ENCODE results near the gene SEC11A. TPM values are rescaled to one million over a fixed set of nuclear protein-coding genes. Genes with fewer than 3 reads are reported as not detected.

The SEC11A gene
- polyA plus RNA-seq, 1 donor from 2014 or later: 158 TPM

DNA sequence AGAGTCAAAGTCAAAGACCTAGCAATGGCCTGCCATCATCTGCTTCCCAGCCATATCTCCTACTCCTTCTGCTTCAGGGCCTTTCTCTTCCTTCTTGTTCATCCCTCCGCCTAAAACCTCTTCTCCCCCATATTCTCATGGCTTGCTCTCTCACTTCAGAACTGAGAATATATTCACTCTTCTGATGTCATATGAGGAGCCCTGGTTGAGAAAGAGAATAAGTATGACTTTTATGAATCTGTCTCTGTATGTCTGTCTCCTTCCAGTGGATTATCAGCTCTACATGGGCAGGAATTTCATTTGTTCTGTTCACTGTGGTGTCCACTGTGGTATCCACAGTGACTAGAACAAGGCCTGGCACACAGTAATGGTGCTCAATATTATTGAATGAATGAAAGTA lies 44.3 kb upstream of the SEC11A start:
- Histone ChIP-seq H3K36me3 (ENCODE audit: insufficient read depth, low read length) (no peaks in the 10 kb centered on the region), H3K9me2 (ENCODE audit: insufficient read depth, low read length) (no peaks in the 10 kb centered on the region), H3K4me2 (ENCODE audit: low read length) (no peak overlapping the region), H3F3A (ENCODE audit: insufficient read depth, low read length, poor library complexity, severe bottlenecking) (no peaks in the 10 kb centered on the region), H3K4me3 (ENCODE audit: low read length) (no peak overlapping the region), H3K9me3 (ENCODE audit: low read length) (no peaks in the 10 kb centered on the region), H3K9ac (ENCODE audit: low read length) (no peak overlapping the region), H3K27me3 (ENCODE audit: insufficient read depth, low read depth, low read length) (no peaks in the 10 kb centered on the region), H4K20me1 (ENCODE audit: insufficient read depth) (no peaks in the 10 kb centered on the region), H3K79me2 (replicated peaks; ENCODE audit: insufficient read depth, low read length) (peaks cover 50% of the 10 kb centered on the region), H2AFZ (ENCODE audit: low read depth, low read length) (no peak overlapping the region), H3K27ac (ENCODE audit: low read length) (no peak overlapping the region)
- TF ChIP-seq, protein P1, sequence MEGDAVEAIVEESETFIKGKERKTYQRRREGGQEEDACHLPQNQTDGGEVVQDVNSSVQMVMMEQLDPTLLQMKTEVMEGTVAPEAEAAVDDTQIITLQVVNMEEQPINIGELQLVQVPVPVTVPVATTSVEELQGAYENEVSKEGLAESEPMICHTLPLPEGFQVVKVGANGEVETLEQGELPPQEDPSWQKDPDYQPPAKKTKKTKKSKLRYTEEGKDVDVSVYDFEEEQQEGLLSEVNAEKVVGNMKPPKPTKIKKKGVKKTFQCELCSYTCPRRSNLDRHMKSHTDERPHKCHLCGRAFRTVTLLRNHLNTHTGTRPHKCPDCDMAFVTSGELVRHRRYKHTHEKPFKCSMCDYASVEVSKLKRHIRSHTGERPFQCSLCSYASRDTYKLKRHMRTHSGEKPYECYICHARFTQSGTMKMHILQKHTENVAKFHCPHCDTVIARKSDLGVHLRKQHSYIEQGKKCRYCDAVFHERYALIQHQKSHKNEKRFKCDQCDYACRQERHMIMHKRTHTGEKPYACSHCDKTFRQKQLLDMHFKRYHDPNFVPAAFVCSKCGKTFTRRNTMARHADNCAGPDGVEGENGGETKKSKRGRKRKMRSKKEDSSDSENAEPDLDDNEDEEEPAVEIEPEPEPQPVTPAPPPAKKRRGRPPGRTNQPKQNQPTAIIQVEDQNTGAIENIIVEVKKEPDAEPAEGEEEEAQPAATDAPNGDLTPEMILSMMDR (IDR thresholded peaks at IDR 0.05; ENCODE audit: poor library complexity, severe bottlenecking): no peak
- TF ChIP-seq POLR2AphosphoS5 (IDR thresholded peaks at IDR 0.05) (no peak), MXI1 (conservative IDR thresholded peaks at IDR 0.05; ENCODE audit: poor library complexity, severe bottlenecking) (no peak), EP300 (conservative IDR thresholded peaks at IDR 0.05; ENCODE audit: poor library complexity, severe bottlenecking) (no peak), EZH2 (IDR thresholded peaks at IDR 0.05; ENCODE audit: borderline replicate concordance, insufficient read depth, low read length, poor library complexity, severe bottlenecking) (no peak), SMC3 (conservative IDR thresholded peaks at IDR 0.05; ENCODE audit: poor library complexity) (no peak), RAD21 (conservative IDR thresholded peaks at IDR 0.05) (no peak), TAF1 (IDR thresholded peaks at IDR 0.05; ENCODE audit: low read depth) (no peak)
- TF ChIP-seq, protein P2, sequence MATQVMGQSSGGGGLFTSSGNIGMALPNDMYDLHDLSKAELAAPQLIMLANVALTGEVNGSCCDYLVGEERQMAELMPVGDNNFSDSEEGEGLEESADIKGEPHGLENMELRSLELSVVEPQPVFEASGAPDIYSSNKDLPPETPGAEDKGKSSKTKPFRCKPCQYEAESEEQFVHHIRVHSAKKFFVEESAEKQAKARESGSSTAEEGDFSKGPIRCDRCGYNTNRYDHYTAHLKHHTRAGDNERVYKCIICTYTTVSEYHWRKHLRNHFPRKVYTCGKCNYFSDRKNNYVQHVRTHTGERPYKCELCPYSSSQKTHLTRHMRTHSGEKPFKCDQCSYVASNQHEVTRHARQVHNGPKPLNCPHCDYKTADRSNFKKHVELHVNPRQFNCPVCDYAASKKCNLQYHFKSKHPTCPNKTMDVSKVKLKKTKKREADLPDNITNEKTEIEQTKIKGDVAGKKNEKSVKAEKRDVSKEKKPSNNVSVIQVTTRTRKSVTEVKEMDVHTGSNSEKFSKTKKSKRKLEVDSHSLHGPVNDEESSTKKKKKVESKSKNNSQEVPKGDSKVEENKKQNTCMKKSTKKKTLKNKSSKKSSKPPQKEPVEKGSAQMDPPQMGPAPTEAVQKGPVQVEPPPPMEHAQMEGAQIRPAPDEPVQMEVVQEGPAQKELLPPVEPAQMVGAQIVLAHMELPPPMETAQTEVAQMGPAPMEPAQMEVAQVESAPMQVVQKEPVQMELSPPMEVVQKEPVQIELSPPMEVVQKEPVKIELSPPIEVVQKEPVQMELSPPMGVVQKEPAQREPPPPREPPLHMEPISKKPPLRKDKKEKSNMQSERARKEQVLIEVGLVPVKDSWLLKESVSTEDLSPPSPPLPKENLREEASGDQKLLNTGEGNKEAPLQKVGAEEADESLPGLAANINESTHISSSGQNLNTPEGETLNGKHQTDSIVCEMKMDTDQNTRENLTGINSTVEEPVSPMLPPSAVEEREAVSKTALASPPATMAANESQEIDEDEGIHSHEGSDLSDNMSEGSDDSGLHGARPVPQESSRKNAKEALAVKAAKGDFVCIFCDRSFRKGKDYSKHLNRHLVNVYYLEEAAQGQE (IDR thresholded peaks at IDR 0.05; ENCODE audit: borderline replicate concordance): no peak

DNA sequence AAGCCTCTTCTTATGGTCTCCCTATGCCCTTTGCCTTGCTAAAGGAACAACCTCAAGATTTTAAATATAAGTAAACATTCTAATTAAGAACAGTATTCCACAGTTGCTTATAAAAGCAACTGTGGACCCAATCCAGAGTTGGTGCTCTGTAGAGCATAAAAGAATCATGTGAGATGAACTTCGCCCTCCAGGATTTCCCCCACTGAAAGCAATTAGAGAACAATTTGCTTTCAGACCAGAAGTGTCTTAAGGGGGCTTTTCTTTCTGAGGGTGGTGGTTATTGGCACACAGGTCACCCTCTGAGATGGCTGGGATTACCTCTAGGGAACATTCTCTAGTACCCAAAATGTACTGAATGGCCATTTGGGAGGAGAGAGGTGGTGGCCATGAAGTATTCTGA lies 43.1 kb upstream of the SEC11A start:
- H3K9ac ChIP-seq (ENCODE audit: low read length): no peak overlapping the region
- TF ChIP-seq SMC3 (conservative IDR thresholded peaks at IDR 0.05; ENCODE audit: poor library complexity): no peak
- no peak for TF ChIP-seq POLR2AphosphoS5 (IDR thresholded peaks at IDR 0.05)
- no peak for TF ChIP-seq MXI1 (conservative IDR thresholded peaks at IDR 0.05; ENCODE audit: poor library complexity, severe bottlenecking)
- TF ChIP-seq, protein P2 (IDR thresholded peaks at IDR 0.05; ENCODE audit: borderline replicate concordance): no peak
- TF ChIP-seq, protein P1 (IDR thresholded peaks at IDR 0.05; ENCODE audit: poor library complexity, severe bottlenecking): no peak
- H3K79me2 ChIP-seq (replicated peaks; ENCODE audit: insufficient read depth, low read length): peaks cover 58% of the 10 kb centered on the region
- no peaks in the 10 kb centered on the region for H3K36me3 ChIP-seq (ENCODE audit: insufficient read depth, low read length)
- H3K9me2 ChIP-seq (ENCODE audit: insufficient read depth, low read length): no peaks in the 10 kb centered on the region
- no peak overlapping the region for H3K4me3 ChIP-seq (ENCODE audit: low read length)
- no peak overlapping the region for H3K27ac ChIP-seq (ENCODE audit: low read length)
- H3K27me3 ChIP-seq (ENCODE audit: insufficient read depth, low read depth, low read length): no peaks in the 10 kb centered on the region
- no peaks in the 10 kb centered on the region for H4K20me1 ChIP-seq (ENCODE audit: insufficient read depth)
- H3K4me2 ChIP-seq (ENCODE audit: low read length): no peak overlapping the region
- no peaks in the 10 kb centered on the region for H3K9me3 ChIP-seq (ENCODE audit: low read length)
- H3F3A ChIP-seq (ENCODE audit: insufficient read depth, low read length, poor library complexity, severe bottlenecking): no peaks in the 10 kb centered on the region
- no peak overlapping the region for H2AFZ ChIP-seq (ENCODE audit: low read depth, low read length)
